ENCODE results near the gene DAND5. TPM values are rescaled to one million over a fixed set of nuclear protein-coding genes. Genes with fewer than 3 reads are reported as not detected.

DAND5 gene
- total and polyA plus RNA-seq, 12 donors, result 0.27 to 2.3 (median 0.92) TPM

GRCh38 chr19:12987781-12988180 lies 18.4 kb downstream of the DAND5 start:
- 71 to 78% (median 75%) methylated on average over 8 to 10 of the region's 10 CpGs for WGBS, 4 donors
- no peak for DNase-seq
- H3K4me1 ChIP-seq (replicated peaks in 1 of 2), result no peaks in the 10 kb centered on the region
- TF ChIP-seq POLR2A (IDR thresholded peaks at IDR 0.05), result no peak
- no peak for TF ChIP-seq CTCF (IDR thresholded peaks at IDR 0.05)
- H3K27me3 ChIP-seq, result no peaks in the 10 kb centered on the region
- H3K27ac ChIP-seq, result no peak overlapping the region
- no peaks in the 10 kb centered on the region for H3K9me3 ChIP-seq (replicated peaks in 1 of 3)
- H3K36me3 ChIP-seq (replicated peaks in 1 of 2), result no peaks in the 10 kb centered on the region
- intact Hi-C loops (cut with DNase I), result loop anchor here in 1 of 2 donors (5.0 kb wide), 1 partner anchor 45 kb away; no protein-coding TSS in a partner anchor
- H3K4me3 ChIP-seq, result no peak overlapping the region

- intact Hi-C loops (cut with DNase I), result no loop called here
Observed at GRCh38 chr19:12990431-12990830, 21.1 kb downstream of the DAND5 start.

GRCh38 chr19:12990853-12991252 lies 21.5 kb downstream of the DAND5 start:
- Histone ChIP-seq H3K27ac (no peak overlapping the region), H3K9me3 (replicated peaks in 1 of 3) (no peaks in the 10 kb centered on the region), H3K36me3 (replicated peaks in 1 of 2) (no peaks in the 10 kb centered on the region), H3K4me1 (replicated peaks in 1 of 2) (no peaks in the 10 kb centered on the region), H3K27me3 (no peaks in the 10 kb centered on the region), H3K4me3 (no peak overlapping the region)
- intact Hi-C loops (cut with DNase I), result no loop called here
- no peak for DNase-seq
- 56 to 75% (median 62%) methylated on average over 3 of the region's 3 CpGs for WGBS, 4 donors
- TF ChIP-seq CTCF (IDR thresholded peaks at IDR 0.05), result no peak
- TF ChIP-seq POLR2A (IDR thresholded peaks at IDR 0.05), result no peak

More at GRCh38 chr19:12990431-12990830, 21.1 kb downstream of the DAND5 start:
- H3K36me3 ChIP-seq (replicated peaks in 1 of 2), result no peaks in the 10 kb centered on the region
- no peak overlapping the region for H3K4me3 ChIP-seq
- H3K27ac ChIP-seq, result no peak overlapping the region
- no peak for DNase-seq
- H3K9me3 ChIP-seq (replicated peaks in 1 of 3), result no peaks in the 10 kb centered on the region
- TF ChIP-seq CTCF (IDR thresholded peaks at IDR 0.05), result no peak
- TF ChIP-seq POLR2A (IDR thresholded peaks at IDR 0.05), result no peak
- WGBS, 4 donors, result 40 to 47% (median 44%) methylated on average over 17 to 22 of the region's 22 CpGs
- H3K4me1 ChIP-seq (replicated peaks in 1 of 2), result no peaks in the 10 kb centered on the region
- H3K27me3 ChIP-seq, result no peaks in the 10 kb centered on the region

- WGBS, 4 donors, result 90 to 98% (median 94%) methylated on average over 5 of the region's 5 CpGs
- Histone ChIP-seq H3K9me3 (replicated peaks in 1 of 3) (no peaks in the 10 kb centered on the region), H3K4me1 (replicated peaks in 1 of 2) (no peaks in the 10 kb centered on the region), H3K27ac (no peak overlapping the region), H3K36me3 (replicated peaks in 1 of 2) (no peaks in the 10 kb centered on the region), H3K4me3 (no peak overlapping the region), H3K27me3 (no peaks in the 10 kb centered on the region)
- intact Hi-C loops (cut with DNase I), result no loop called here
- TF ChIP-seq CTCF (IDR thresholded peaks at IDR 0.05) (no peak), POLR2A (IDR thresholded peaks at IDR 0.05) (no peak)
- DNase-seq, result no peak
Observed at GRCh38 chr19:12991296-12991695, 21.9 kb downstream of the DAND5 start.
